Anterior cingulate cortex (tissue), 58 donors: ENCODE data around the gene KANK3.
"Not testable (repeated sequence)": the region's sequence is repeated elsewhere in the genome, so short reads cannot be mapped to it uniquely, and the experiment has no call there.

ENCODE experiments used
- DNase-seq, 58 donors: peaks; one replicate each; lab custom pipeline; 2025; lab: John Stamatoyannopoulos, UW

The KANK3 gene

GRCh38 chr19:8342684-8343482, at the start of gene KANK3:
TSS of gene KANK3 (minus strand) at chr19:8343262. CDS start at chr19:8337828, 5,434 bp downstream.
- peak in 56 of 58 donors; percentile 10 to 93 (median 74) for DNase-seq

DNA sequence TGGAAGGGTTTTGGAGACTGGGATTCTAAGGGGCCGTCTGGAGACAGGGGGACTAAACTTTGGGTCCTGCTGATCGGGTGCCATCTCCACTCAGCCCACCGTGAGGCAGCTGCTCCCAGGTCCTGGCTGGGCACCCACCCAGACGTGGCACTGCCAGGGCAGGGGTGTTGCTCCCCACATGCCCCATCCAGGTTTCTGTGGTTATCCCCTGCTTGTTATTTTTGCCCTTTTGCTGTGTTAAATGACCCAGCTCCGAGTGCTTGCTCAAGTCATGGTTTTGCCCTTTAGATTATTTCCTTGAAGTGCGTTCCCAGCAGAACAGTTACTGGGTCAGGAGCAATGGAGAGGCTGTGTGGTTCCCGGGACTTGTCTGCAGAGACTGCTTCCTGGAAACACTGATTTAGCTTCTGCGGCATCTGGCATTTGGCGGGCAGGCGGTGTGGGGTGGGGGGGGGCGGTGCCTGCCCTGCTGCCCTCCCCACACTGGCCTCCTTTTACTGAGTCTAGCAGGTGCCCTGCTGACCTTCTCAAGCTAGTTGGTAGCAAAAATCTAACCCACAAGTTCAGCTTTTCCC, 49.0 kb upstream of the KANK3 start:
- DNase-seq: peak in 32 of 58 donors; percentile 10 to 74 (median 32)

DNA sequence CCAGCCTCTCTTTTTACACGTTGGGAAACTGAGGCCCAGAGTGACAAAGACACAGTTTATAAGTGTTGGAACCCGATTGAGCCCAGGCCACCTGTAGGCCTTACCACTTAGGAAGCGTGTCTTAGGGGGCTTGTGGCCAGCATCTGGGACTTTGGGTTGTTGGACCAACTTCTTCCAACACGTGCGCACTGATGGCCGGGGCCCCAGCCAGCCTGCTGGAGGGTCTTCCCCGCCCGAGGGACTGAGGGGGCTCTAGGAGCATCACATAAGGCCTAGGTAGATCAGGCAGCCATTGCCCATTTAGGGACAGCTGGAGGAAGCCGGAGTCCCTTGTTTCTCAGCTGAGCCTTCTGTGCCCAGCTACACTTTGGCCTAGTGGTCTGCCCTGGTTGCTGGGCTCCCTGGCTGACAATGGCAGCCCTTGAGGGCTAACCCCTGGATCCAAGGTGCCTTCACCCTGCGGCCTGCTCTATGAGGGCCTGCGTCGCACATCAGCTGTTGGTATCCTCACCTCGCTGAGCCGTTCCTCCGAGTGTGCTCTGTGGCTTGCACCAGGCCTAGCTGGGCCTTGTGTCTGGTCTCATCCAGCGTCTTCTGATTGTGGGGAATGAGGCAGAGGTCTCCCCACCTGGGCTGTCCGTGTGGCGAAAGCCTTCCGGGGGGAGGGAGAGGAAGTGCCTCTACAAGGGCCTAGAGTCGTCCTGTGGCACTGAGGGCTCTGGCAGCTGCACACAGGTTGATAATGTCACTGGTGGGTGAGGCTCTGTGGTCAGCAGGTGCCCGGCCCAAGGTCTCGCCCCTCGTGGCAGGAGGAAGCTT, 48.3 kb upstream of the KANK3 start:
- DNase-seq: peak in 3 of 58 donors; percentile 35 to 51 (median 43)

- DNase-seq: peak in 57 of 58 donors; percentile 26 to 98 (median 93)
Observed at GRCh38 chr19:8390617-8390981, 47.5 kb upstream of the KANK3 start.

DNA sequence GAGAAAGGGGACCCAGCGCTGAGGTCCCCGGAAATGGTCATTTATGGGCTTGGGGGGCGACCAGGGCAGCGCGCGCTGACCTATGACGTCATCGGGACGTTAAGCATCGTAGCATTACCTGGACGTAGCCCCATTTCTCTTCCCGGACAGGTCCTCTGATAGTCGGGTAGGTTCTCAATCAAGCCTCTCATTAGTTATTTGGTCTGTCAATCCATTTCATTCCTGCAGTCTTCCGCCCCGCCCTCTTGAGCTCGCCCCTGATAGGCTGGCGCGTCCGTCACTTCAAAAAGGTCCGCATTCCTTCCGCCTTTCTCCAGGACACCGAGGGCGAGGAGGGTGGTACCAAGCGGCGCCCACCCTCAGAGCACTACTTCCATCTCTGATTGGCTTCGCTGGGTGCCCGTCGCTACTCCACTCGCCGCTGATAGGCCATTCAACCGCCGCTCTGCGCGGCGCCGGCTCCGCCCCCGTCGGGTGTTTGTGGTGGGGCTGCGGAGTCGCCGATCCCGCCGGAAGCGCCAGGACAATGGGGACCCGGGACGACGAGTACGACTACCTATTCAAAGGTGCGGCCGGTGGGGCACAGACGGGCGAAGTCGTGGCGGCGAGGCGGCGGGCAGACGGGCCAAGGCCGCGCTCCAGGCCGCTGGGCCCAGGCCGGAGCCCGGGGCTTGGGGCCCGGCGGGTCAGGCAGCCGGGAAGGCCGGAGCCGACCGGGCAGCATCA, 47.0 kb upstream of the KANK3 start, which contains the start of gene RAB11B:
Gene RAB11B (plus strand): TSS at position 470 of the 726 bp plus-strand sequence. CDS start 57 bp downstream, at position 527.
- DNase-seq: peak; percentile 88 to 100 (median 99)

DNA sequence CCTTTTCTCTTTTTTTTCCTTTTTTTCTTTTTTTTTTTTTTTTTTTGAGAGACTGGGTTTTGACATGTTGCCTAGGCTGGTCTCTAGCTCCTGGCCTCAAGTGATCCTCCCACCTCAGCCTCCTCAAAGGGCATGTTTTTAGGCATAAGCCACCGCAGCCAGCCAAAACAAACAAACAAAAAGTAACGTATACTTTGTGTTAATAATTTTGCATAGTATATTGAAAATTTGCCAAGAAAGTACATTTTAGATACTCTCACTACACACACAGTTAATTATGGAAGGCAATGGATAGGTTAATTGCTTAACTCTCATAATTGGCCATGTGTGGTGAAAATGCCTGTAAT, 45.5 kb upstream of the KANK3 start:
- no peak for DNase-seq

GRCh38 chr19:8387688-8388611, 44.9 kb upstream of the KANK3 start:
- DNase-seq: no peak

GRCh38 chr19:8386990-8387389, 43.9 kb upstream of the KANK3 start:
- DNase-seq: no peak

GRCh38 chr19:8386419-8386818, 43.4 kb upstream of the KANK3 start:
- not testable (repeated sequence) for DNase-seq

DNA sequence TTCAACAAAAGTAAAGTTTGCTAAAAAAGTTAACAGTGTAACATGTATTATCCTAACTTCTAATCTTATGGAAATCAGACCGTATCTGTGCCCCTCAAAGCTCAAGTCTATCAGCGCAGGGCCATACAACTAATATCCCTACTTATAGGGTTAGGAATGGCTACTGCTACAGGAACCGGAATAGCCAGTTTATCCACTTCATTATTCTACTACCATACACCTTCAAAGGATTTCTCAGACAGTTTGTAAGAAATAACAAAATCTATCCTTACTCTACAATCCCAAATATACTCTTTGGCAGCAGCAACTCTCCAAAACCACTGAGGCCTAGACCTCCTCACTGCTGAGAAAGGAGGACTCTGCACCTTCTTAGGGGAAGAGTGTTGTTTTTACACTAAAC, 42.5 kb upstream of the KANK3 start:
- DNase-seq: not testable (repeated sequence)

- DNase-seq: not testable (repeated sequence)
Observed at GRCh38 chr19:8385103-8385502, 42.0 kb upstream of the KANK3 start.

DNA sequence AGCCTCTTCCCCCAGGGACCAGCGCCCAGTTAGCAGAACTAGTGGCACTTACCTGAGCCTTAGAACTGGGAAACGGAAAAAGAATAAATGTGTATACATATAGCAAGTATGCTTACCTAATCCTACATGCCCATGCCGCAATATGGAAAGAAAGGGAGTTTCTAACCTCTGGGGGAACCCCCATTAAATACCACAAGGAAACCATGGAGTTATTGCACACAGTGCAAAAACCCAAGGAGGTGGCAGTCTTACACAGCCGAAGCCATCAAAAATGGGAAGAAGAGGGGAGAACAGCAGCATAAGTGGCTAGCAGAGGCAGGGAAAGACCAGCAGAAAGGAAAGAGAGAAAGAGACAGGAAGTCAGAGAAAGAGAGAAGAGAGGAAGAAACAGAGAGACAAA, 41.5 kb upstream of the KANK3 start:
- DNase-seq: not testable (repeated sequence)

DNA sequence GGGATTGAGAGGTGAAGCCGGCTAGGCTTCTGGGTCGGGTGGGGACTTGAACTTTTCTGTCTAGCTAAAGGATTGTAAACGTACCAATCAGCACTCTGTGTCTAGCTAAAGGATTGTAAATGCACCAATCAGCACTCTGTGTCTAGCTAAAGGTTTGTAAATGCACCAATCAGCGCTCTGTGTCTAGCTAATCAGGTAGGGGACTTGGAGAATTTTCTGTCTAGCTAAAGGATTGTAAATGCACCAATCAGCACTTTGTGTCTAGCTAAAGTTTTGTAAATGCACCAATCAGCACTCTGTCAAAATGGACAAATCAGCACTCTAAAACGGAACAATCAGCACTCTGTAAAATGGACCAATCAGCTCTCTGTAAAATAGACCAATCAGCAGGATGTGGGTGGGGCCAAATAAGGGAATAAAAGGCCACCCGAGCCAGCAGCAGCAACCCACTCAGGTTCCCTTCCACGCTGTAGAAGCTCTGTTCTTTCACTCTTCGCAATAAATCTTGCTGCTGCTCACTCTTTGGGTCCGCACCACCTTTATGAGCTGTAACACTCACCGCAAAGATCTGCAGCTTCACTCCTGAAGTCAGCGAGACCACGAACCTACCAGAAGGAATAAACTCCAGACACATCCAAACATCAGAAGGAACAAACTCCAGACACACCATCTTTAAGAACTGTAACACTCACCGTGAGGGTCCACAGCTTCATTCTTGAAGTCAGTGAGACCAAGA, 36.3 kb upstream of the KANK3 start:
- not testable (repeated sequence) for DNase-seq

DNA sequence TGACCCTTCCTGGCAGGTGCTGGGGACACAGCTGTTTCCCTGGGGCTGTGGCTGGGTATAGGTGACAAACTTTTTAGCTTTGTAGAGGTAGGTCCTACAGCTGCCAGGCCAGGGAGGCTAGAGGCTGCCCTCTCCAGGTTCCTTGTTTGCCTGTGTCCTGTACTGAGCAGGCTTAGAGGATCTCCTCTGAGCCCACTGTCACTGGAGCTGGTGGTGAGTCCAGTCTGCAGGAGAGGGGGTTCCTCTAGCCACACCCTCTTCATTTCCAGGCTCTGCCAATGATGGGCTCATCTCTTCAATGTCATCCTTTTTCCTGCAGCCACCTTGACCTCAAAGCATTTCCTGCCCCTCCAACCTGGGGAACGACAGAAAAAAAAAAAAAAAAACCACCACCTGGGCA, 34.5 kb upstream of the KANK3 start:
- DNase-seq: no peak

GRCh38 chr19:8376373-8376974, 33.4 kb upstream of the KANK3 start:
- not testable (repeated sequence) for DNase-seq

GRCh38 chr19:8375766-8376165, 32.7 kb upstream of the KANK3 start:
- DNase-seq: not testable (repeated sequence)

GRCh38 chr19:8373867-8374813, 31.1 kb upstream of the KANK3 start:
- peak in 9 of 58 donors; percentile 10 to 37 (median 23) for DNase-seq
